H9 (cell line): ENCODE measurements around the gene PPM1G. TPM values are rescaled to one million over a fixed set of nuclear protein-coding genes. Genes with fewer than 3 reads are reported as not detected.
A peak's percentile ranks its signal among the peaks of the same experiment; 100 is the strongest.
"Not testable (repeated sequence)": the region's sequence is repeated elsewhere in the genome, so short reads cannot be mapped to it uniquely, and the experiment has no call there.

Experiments
- DNase-seq: peaks from one replicate; pipeline ENCODE4 v3.0.0-alpha.2; 2017
- H2AFZ ChIP-seq: one replicate; pipeline ENCODE4 v1.6.1; 2013; ENCODE audit warnings: mild to moderate bottlenecking, low read length, control low read depth, moderate library complexity
- H2AK5ac ChIP-seq: 2 replicates; pipeline ENCODE4 v1.6.1; 2013; ENCODE audit warnings: low read length, control low read depth, mixed read lengths; ENCODE audit not compliant: insufficient read length
- H2BK120ac ChIP-seq: one replicate; pipeline ENCODE4 v1.6.1; 2013; ENCODE audit warnings: low read depth, mild to moderate bottlenecking, low read length, control low read depth, inconsistent platforms; ENCODE audit not compliant: poor library complexity, severe bottlenecking
- H2BK12ac ChIP-seq: 2 replicates; pipeline ENCODE4 v1.6.1; 2013; ENCODE audit warnings: low read length, control low read depth, mixed read lengths, low read depth; ENCODE audit not compliant: insufficient read length
- H2BK15ac ChIP-seq: 2 replicates; pipeline ENCODE4 v1.6.1; 2013; ENCODE audit warnings: low read depth, low read length, control low read depth
- H2BK20ac ChIP-seq: one replicate; pipeline ENCODE4 v1.6.1; 2013; ENCODE audit warnings: low read depth, mild to moderate bottlenecking, low read length, control low read depth, inconsistent platforms; ENCODE audit not compliant: poor library complexity, severe bottlenecking
- H2BK5ac ChIP-seq: 2 replicates; pipeline ENCODE4 v1.6.1; 2013; ENCODE audit warnings: low read length, control low read depth, mixed read lengths; ENCODE audit not compliant: insufficient read length
- H3K14ac ChIP-seq: 2 replicates; pipeline ENCODE4 v1.6.1; 2013; ENCODE audit warnings: low read length, control low read depth; ENCODE audit not compliant: insufficient read depth
- H3K18ac ChIP-seq: 2 replicates; pipeline ENCODE4 v1.6.1; 2013; ENCODE audit warnings: low read depth, mild to moderate bottlenecking, mixed read lengths, low read length, control low read depth; ENCODE audit not compliant: insufficient read length
- H3K23ac ChIP-seq: 2 replicates; pipeline ENCODE4 v1.6.1; 2013; ENCODE audit warnings: low read length, control low read depth, mixed read lengths, low read depth; ENCODE audit not compliant: insufficient read length
- H3K23me2 ChIP-seq: 2 replicates; pipeline ENCODE4 v1.6.1; 2013; ENCODE audit warnings: low read depth, mild to moderate bottlenecking, mixed read lengths, low read length, control low read depth; ENCODE audit not compliant: insufficient read length, poor library complexity, severe bottlenecking
- H3K27ac ChIP-seq: 2 replicates; pipeline ENCODE4 v1.5.1; 2013; ENCODE audit warnings: low read length, control low read depth, mixed read lengths, low read depth; ENCODE audit not compliant: insufficient read length
- H3K27me3 ChIP-seq: 2 replicates; pipeline ENCODE4 v1.6.1; 2013; ENCODE audit warnings: low read length, control low read depth, inconsistent platforms; ENCODE audit not compliant: insufficient read depth
- H3K4ac ChIP-seq: 2 replicates; pipeline ENCODE4 v1.6.1; 2013; ENCODE audit warnings: low read depth, mild to moderate bottlenecking, control low read depth, inconsistent platforms, low read length, moderate library complexity
- H3K4me1 ChIP-seq: 2 replicates; pipeline ENCODE4 v1.6.1; 2013; ENCODE audit warnings: low read length, control low read depth, inconsistent platforms; ENCODE audit not compliant: insufficient read depth
- H3K4me2 ChIP-seq: 2 replicates; pipeline ENCODE4 v1.6.1; 2013; ENCODE audit warnings: low read length, control low read depth, mixed read lengths; ENCODE audit not compliant: insufficient read length, insufficient read depth
- H3K56ac ChIP-seq: 2 replicates; pipeline ENCODE4 v1.6.1; 2013; ENCODE audit warnings: low read depth, mild to moderate bottlenecking, mixed read lengths, low read length, control low read depth; ENCODE audit not compliant: insufficient read length
- H3K79me1 ChIP-seq: 2 replicates; pipeline ENCODE4 v1.6.1; 2013; ENCODE audit warnings: low read depth, mild to moderate bottlenecking, moderate library complexity, low read length, control low read depth, inconsistent platforms; ENCODE audit not compliant: insufficient read depth, poor library complexity, severe bottlenecking
- H3K79me2 ChIP-seq: 2 replicates; pipeline ENCODE4 v1.6.1; 2013; ENCODE audit warnings: low read length, control low read depth, inconsistent platforms; ENCODE audit not compliant: insufficient read depth
- H3K9ac ChIP-seq: 2 replicates; pipeline ENCODE4 v1.6.1; 2013; ENCODE audit warnings: low read length, control low read depth, mixed read lengths; ENCODE audit not compliant: insufficient read length; ENCODE audit errors: extremely low read depth
- H3K9me3 ChIP-seq: one replicate; pipeline ENCODE4 v1.6.1; 2013; ENCODE audit warnings: low read depth, low read length, inconsistent platforms; ENCODE audit not compliant: control insufficient read depth
- H3T11ph ChIP-seq: one replicate; pipeline ENCODE4 v1.6.1; 2013; ENCODE audit warnings: mild to moderate bottlenecking, low read length, control low read depth, inconsistent platforms
- H4K20me1 ChIP-seq: one replicate; pipeline ENCODE4 v1.6.1; 2013; ENCODE audit not compliant: control insufficient read depth, insufficient read length, insufficient read depth
- H4K5ac ChIP-seq: 2 replicates; pipeline ENCODE4 v1.6.1; 2013; ENCODE audit warnings: low read depth, mild to moderate bottlenecking, mixed read lengths, low read length, control low read depth; ENCODE audit not compliant: insufficient read length
- H4K8ac ChIP-seq: replicated peaks from 2 replicates; pipeline ENCODE4 v1.6.1; 2013; ENCODE audit warnings: low read length, control low read depth, mixed read lengths, low read depth; ENCODE audit not compliant: insufficient read length
- H4K91ac ChIP-seq: 2 replicates; pipeline ENCODE4 v1.6.1; 2013; ENCODE audit warnings: low read depth, mild to moderate bottlenecking, moderate library complexity, mixed read lengths, low read length, control low read depth; ENCODE audit not compliant: insufficient read length
- H3K27ac Mint-ChIP-seq, 3 experiments: 2 replicates in 2 of 3; 3 replicates in 1 of 3; pipeline ENCODE4 v1.8.0; 2020 to 2021; ENCODE audit warnings: mixed read lengths in 3 of 3, mild to moderate bottlenecking in 1 of 3, moderate library complexity in 1 of 3
- H3K27me3 Mint-ChIP-seq: 2 replicates; pipeline ENCODE4 v1.8.0; 2021; ENCODE audit warnings: low read depth, mild to moderate bottlenecking, moderate library complexity, mixed read lengths
- H3K36me3 Mint-ChIP-seq, 3 experiments: 2 replicates in 2 of 3; 3 replicates in 1 of 3; pipeline ENCODE4 v1.8.0; 2020 to 2021; ENCODE audit warnings: low read depth in 3 of 3, mixed read lengths in 3 of 3; ENCODE audit not compliant: insufficient read depth in 1 of 3
- H3K4me1 Mint-ChIP-seq, 2 experiments: 2 replicates each; pipeline ENCODE4 v1.8.0; 2020; ENCODE audit warnings: mixed read lengths in 2 of 2
- H3K4me3 Mint-ChIP-seq, 2 experiments: 2 replicates in 1 of 2; 3 replicates in 1 of 2; pipeline ENCODE4 v1.8.0; 2020 to 2021; ENCODE audit warnings: mild to moderate bottlenecking in 2 of 2, mixed read lengths in 2 of 2, moderate library complexity in 1 of 2
- H3K9me3 Mint-ChIP-seq, 2 experiments: 2 replicates in 1 of 2; 3 replicates in 1 of 2; pipeline ENCODE4 v1.8.0; 2020; ENCODE audit warnings: mild to moderate bottlenecking in 2 of 2, mixed read lengths in 2 of 2, moderate library complexity in 1 of 2
- CTCF ChIP-seq: fragments of 200-600 bp; sonication (generic); conservative IDR thresholded peaks from 3 replicates; pipeline ENCODE4 v1.8.0; 2021; ENCODE audit warnings: antibody characterized with exemption, mild to moderate bottlenecking
- WGBS: extraction: QIAGEN DNeasy Blood & Tissue Kit; methylation state at CpG from one replicate; pipeline ENCODE4 v1.1.7; 2013; ENCODE audit warnings: missing lambda C conversion rate, low lambda C conversion rate, mixed read lengths; ENCODE audit not compliant: insufficient read length; ENCODE audit errors: extremely low coverage; 5-methylcytosine and 5-hydroxymethylcytosine counted together
- total RNA-seq: library from RNA; stranded (reverse); gene quantifications from 2 replicates; pipeline ENCODE4 v1.2.1, GENCODE V29; 2021

Gene PPM1G
- total RNA-seq, 1 experiment from 2014 or later, result 146 TPM

- Histone ChIP-seq H3K79me2 (peaks cover 37% of the 10 kb centered on the region; the same call in 1 of the 2 replicates), H3K23ac (no peak overlapping the region), H3K4me1 (peaks cover 2% of the 10 kb centered on the region; the same call in 1 of the 2 replicates), H3K9me3 (no peaks in the 10 kb centered on the region), H3K4me2 (no peak overlapping the region), H2AK5ac (no peak overlapping the region), H2AFZ (no peak overlapping the region), H3K27ac (no peak overlapping the region), H3K4ac (no peak overlapping the region), H4K5ac (no peak overlapping the region), H2BK12ac (no peak overlapping the region), H3K14ac (no peak overlapping the region), H3K18ac (no peak overlapping the region), H4K91ac (no peak overlapping the region), H2BK20ac (no peak overlapping the region), H4K20me1 (peaks cover 4% of the 10 kb centered on the region), H3T11ph (no peak overlapping the region), H3K23me2 (no peaks in the 10 kb centered on the region), H3K79me1 (peaks cover 4% of the 10 kb centered on the region), H2BK15ac (no peak overlapping the region), H4K8ac (no peak overlapping the region), H3K9ac (no peak overlapping the region), H3K27me3 (no peaks in the 10 kb centered on the region), H2BK5ac (no peak overlapping the region), H2BK120ac (no peak overlapping the region), H3K56ac (no peak overlapping the region)
- Mint-ChIP-seq H3K27ac (peak overlapping the region; percentile 46 to 94 (median 79); a peak in 5 of 7 replicates), H3K4me1 (peaks cover 16 to 43% of the 10 kb centered on the region in 2 experiments), H3K4me3 (peak overlapping the region; percentile 41 to 68), H3K9me3 (peaks cover 12 to 16% of the 10 kb centered on the region in 2 experiments), H3K36me3 (peaks cover 17 to 27% (median 26%) of the 10 kb centered on the region in 3 experiments), H3K27me3 (no peaks in the 10 kb centered on the region)
- no peak for TF ChIP-seq CTCF
- WGBS, result no CpG with 5 or more reads among the region's 7 CpGs
- DNase-seq, result no peak
Observed at GRCh38 chr2:27353762-27354596, 55.4 kb downstream of the PPM1G start.

- H2BK120ac ChIP-seq, H2AFZ ChIP-seq, H3K4me2 ChIP-seq, H3T11ph ChIP-seq, H4K5ac ChIP-seq, H2AK5ac ChIP-seq, H4K91ac ChIP-seq, H4K8ac ChIP-seq, H3K18ac ChIP-seq, H3K27me3 Mint-ChIP-seq, H3K79me1 ChIP-seq, H3K56ac ChIP-seq, H3K9me3 ChIP-seq, H3K4ac ChIP-seq, DNase-seq, H2BK20ac ChIP-seq, H4K20me1 ChIP-seq, H3K23me2 ChIP-seq, H3K27ac ChIP-seq, H2BK15ac ChIP-seq, H2BK12ac ChIP-seq, H3K27me3 ChIP-seq, H3K14ac ChIP-seq, H3K4me1 ChIP-seq, H3K23ac ChIP-seq, H2BK5ac ChIP-seq, H3K9ac ChIP-seq: not testable (repeated sequence)
- H3K79me2 ChIP-seq, result peaks cover 39% of the 10 kb centered on the region; the same call in 1 of the 2 replicates
- H3K27ac Mint-ChIP-seq, result peak overlapping the region in 2 of 3 experiments; percentile 46 to 71; a peak in 2 of 7 replicates
- no CpG with 5 or more reads among the region's 5 CpGs for WGBS
- H3K36me3 Mint-ChIP-seq, result peaks cover 13 to 24% (median 22%) of the 10 kb centered on the region in 3 experiments
- peaks cover 9 to 12% of the 10 kb centered on the region in 2 experiments; a peak in 4 of 5 replicates for H3K9me3 Mint-ChIP-seq
- peaks cover 16 to 40% of the 10 kb centered on the region in 2 experiments for H3K4me1 Mint-ChIP-seq
- H3K4me3 Mint-ChIP-seq, result peak overlapping the region in 1 of 2 experiments; percentile 68; a peak in 2 of 5 replicates
Observed at GRCh38 chr2:27353386-27353761, 56.0 kb downstream of the PPM1G start.
